HG03520 (cell line): ENCODE results near the gene DUSP10.
A peak's percentile ranks its signal among the peaks of the same experiment; 100 is the strongest.

Experiments used
- ATAC-seq: cut with Tn5 transposase; IDR thresholded peaks from one replicate; pipeline ENCODE4 v1.9.1; 2021; ENCODE audit warnings: mild to moderate bottlenecking, moderate library complexity; ENCODE audit not compliant: unreplicated experiment

DUSP10 gene

GRCh38 chr1:221735999-221736398 is 5.9 kb downstream of the DUSP10 start:
- ATAC-seq = no peak

DNA sequence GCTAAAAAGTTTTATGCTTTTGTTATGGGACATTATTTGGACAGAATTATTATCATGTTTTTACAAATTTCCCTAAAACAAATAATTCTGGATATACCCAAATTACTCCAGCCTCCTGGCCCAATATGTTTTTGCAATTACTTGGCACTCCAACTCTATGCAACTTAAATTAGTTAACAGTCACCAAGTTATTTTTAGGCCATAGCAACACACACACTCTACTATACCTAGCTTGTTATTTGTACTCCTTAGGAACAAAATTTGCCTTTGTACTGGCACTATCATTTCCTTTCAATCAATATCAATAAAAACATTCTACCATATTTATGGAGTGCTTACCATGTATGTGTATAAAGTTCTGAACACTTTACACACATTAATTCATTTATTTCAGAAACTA is 7.7 kb downstream of the DUSP10 start:
- no peak for ATAC-seq

DNA sequence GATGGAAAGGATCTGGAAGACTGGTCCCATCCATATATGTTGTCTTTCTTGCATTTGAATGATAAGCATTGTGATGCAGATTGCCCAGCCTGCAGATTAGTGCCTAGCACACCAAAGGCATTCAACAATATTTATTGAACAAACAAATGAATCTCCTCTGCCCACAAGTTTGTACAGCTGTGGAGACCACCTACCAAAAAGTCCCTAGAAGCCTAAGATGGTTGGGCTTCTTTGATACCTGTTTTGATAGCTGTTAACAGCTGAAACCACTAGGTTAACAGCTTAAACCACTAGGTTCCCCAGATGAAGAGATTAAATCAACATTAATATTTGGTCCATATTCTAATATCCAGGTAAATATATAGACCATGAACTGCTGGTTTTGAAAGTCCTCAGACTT is 9.8 kb downstream of the DUSP10 start:
- no peak for ATAC-seq

GRCh38 chr1:221729771-221730330 is 12.0 kb downstream of the DUSP10 start:
- ATAC-seq = no peak

DNA sequence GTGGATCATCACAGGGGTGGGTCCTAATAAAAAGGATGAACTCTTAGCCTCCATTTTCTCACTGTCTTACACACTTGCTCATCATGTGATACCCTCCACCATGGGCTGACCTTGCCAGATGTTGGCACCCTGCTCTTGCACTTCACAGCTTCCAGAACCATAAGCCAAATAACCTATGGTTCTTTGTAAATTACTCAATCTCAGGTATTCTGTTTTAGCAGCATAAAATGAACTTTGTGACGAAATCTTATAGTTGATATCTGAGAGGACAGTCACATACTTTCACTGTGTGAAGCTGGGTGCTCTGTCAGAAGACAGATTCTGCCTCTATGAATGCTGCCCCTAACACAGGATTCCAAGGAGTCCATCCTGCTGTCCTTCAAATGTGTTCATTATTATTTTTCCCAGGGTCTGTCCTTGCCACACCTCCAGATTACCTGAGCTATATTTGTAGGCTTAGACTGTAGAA is 13.8 kb downstream of the DUSP10 start:
- ATAC-seq = no peak

DNA sequence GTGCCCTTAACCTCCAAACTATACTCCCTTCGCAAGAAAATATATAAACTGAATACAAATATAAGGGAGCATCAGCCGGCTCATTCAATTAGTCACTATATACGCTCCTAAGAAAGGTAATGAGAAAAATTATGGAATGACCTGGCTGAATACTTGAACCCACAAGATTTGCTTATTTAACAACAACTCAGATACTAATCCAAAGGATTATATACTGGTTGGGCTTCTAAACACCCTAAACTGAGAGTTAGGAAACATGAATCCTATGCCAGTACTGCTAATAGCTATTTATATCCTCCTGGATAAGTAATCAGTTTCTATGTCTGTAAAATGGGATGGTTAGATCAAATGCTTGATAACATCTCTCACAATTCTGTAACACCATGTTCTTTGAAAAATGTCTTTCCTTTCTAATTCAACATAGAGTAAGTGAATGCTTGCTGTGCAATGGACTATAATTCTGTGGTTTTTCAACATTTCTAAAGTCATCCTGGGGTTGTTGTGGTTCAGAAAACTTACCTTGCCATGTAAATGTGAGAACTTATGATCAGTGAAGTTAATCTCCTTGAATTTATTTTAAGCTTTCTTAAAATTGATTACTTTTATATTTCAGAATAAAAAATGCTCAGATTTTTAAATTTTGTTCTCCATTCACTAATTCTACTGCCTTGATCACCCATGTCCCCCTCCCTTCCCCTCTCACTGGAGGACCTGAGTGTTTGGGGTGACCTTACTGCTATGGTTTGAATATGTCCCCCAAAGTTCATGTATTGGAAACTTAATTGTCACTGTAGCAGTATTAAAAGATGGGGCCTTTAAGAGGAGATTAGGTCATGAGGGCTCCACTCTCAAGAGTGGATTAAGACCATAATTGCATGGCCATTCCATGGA is 14.5 kb downstream of the DUSP10 start:
- ATAC-seq = no peak

DNA sequence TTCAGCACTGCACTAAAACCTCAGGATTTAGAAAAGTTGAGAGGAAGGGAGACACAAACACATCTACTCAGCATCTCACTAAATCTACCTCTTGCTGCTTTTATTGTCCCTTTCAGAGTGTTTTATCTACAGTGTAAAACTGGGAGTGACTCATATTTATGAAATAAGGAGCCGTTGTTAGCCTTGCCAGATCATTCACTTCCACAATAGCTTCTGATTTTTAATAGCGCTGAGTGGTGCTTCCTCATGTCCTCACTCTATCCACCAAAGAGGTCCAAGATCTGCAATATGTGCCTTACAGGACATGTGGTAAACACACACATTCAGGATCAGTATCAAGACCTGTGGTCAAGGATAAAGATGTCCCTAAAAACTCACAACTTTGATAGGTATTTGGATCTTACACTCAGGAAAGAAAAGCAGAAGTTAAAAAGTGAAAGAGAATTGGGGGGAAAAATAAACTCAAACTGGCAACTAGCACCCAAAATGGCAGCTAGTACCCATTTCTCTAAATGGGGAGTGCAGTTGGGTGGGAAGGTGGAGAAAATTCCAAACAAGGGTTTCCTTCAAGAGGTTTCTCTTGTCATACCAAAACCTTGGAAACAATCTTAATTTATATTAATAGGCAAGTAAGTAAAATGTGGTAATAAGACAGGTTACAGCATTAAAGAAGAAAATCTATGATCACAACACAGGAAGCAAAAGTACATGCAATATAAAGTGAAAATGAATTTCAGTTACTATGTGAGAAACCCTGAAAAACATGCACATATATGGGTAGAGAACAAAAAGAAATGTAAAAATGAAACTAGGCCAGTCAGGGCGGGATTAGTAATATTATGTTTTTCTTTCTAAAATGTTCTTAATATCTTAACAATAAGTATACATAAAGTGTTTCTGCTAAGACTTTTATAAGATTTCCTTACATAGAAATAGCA is 15.9 kb downstream of the DUSP10 start:
- ATAC-seq = peak; percentile 52

DNA sequence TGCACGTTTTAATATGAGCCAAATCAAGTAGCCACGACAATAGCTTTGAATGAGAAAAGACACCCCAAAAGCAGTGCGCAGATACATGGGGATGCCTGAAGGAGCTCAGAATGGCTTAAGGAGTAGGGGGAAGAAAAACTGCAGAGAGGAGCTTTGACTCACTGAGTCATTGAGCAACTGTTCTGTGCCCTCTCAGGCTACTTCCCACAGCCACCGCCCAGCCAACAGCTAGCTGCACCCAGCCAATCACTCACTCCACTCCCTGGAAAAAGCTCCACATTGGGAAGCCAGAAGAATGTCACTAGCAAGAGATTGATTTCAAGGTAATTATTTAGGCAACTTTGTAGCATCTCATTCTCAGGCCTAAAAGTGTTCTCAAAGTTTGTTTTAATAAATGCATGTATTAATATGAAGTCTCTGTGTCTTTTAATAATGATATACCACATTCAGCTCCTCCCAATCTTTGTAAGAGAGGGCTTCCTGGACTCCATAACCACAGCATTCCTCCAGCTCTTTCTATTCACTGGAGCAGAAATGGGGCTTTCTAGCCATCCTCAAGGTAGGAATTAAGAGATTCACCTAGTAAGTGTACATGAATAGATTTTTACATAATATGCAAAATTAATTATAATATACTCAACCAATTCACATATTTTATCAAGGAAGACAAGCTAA is 16.8 kb downstream of the DUSP10 start:
- ATAC-seq = no peak

DNA sequence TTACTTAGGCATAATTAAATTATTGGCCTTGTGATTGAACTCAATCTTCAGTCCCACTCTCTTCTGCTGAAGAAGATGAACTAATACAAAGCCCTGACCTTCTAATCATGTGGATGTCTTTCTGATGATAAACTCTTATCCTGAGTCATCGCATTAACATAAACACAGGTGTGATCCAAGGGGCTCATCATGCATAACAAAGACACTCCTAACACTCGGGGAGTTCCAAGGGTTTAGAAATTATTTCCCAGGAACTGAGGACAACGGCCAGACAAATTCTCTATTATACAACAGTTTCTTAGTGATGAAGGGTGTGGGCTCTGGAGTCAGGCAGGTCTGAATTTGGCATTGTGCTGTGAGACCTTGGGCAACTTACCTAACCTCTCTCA is 18.0 kb downstream of the DUSP10 start:
- ATAC-seq = no peak

DNA sequence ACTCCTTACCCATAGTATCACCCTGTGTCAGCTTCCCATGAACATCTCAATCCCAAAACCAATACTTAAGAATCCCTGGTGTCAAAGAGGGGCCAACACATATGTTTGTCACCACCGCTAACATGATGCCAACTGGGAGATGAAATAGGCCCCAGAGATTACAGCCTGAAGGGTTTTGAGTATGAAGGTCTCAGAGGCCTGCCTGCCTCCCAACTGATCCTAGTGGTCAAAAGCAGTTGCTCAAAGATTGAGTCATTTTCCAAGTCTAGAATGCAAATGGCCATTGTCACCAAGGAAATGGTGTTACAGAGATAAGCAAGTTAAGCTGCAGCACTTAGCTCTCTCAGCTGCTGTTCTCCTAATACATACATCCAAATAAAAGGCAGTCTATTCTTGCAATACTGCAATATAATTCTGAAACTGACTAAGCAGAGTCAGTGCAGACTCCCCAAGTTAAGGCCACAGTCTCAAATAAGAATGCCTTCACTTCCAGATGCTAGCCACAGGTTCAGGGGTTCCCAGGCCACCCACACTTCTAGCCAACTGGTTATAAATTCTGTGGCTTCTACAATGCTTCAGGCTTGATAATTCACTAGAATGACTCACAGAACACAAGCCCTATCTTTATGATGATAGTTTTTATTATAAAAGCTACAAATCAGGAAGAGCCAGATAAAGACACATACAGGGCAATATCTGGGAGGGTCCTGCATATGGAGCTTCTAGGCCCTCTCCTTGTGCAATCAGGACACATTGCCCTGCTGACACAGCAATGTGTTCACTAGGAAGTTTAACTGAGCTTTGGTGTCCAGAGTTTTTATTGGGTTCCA is 18.7 kb downstream of the DUSP10 start:
- no peak for ATAC-seq

GRCh38 chr1:221722254-221723017 is 19.5 kb downstream of the DUSP10 start:
- no peak for ATAC-seq

- ATAC-seq = no peak
These were observed 21.3 kb downstream of the DUSP10 start for GRCh38 chr1:221720545-221720944.

- no peak for ATAC-seq
These were observed 21.9 kb downstream of the DUSP10 start for GRCh38 chr1:221719987-221720386.

- ATAC-seq = no peak
These were observed 22.7 kb downstream of the DUSP10 start for GRCh38 chr1:221719278-221719597.

- ATAC-seq = no peak
These were observed 23.3 kb downstream of the DUSP10 start for GRCh38 chr1:221718381-221719277.

DNA sequence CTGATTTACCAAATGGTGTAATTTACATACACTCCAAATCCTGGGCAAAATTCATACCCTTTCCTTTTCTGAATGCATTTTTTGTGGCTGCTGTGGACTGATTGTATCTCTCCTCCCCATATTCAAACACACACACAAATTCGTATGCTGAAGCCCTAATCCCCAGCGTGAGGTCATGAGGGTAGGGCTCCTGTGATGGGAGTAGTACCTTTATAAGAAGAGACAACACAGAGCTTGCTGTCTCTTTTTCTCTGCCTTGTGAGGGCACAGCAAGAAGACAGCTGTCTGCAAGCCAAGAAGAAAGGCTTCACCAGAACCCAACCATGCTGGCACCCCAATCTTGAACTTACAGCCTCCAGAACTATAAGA is 24.4 kb downstream of the DUSP10 start:
- no peak for ATAC-seq

- no peak for ATAC-seq
These were observed 25.0 kb downstream of the DUSP10 start for GRCh38 chr1:221716713-221717484.
